ENCODE results near the gene TTC22. TPM values are rescaled to one million over a fixed set of nuclear protein-coding genes. Genes with fewer than 3 reads are reported as not detected.

The TTC22 gene
- total RNA-seq, 1 experiment from 2014 or later: 0.59 TPM

- no peak overlapping the region for H2BK12ac ChIP-seq (ENCODE audit: insufficient read length, low read depth, low read length)
- H2BK20ac ChIP-seq (ENCODE audit: low read depth, low read length, poor library complexity, severe bottlenecking): no peak overlapping the region
- no peaks in the 10 kb centered on the region for H4K20me1 ChIP-seq (ENCODE audit: control insufficient read depth, insufficient read depth, insufficient read length)
- no peaks in the 10 kb centered on the region for H3K79me2 ChIP-seq (ENCODE audit: insufficient read depth, low read length)
- no peak overlapping the region for H2BK15ac ChIP-seq (ENCODE audit: low read depth, low read length)
- Mint-ChIP-seq H3K36me3 (ENCODE audit: insufficient read depth in 1 of 3, low read depth in 3 of 3) (no peaks in the 10 kb centered on the region), H3K27ac (no peak overlapping the region; a peak in 1 of 7 replicates), H3K4me3 (no peak overlapping the region), H3K9me3 (no peaks in the 10 kb centered on the region), H3K27me3 (ENCODE audit: low read depth) (peaks cover 30% of the 10 kb centered on the region), H3K4me1 (peaks cover 45 to 55% of the 10 kb centered on the region in 2 experiments)
- H3K23me2 ChIP-seq (ENCODE audit: insufficient read length, low read depth, low read length, poor library complexity, severe bottlenecking): no peaks in the 10 kb centered on the region
- no peak overlapping the region for H4K91ac ChIP-seq (ENCODE audit: insufficient read length, low read depth, low read length)
- no CpG with 5 or more reads among the region's 6 CpGs for WGBS (ENCODE audit: extremely low coverage, insufficient read length, low lambda C conversion rate)
- no peak overlapping the region for H2AFZ ChIP-seq (ENCODE audit: low read length)
- H2AK5ac ChIP-seq (ENCODE audit: insufficient read length, low read length): no peak overlapping the region
- peaks cover 9% of the 10 kb centered on the region; the same call in 1 of the 2 replicates for H3K4me1 ChIP-seq (ENCODE audit: insufficient read depth, low read length)
- no peaks in the 10 kb centered on the region for H3K9me3 ChIP-seq (ENCODE audit: control insufficient read depth, low read depth, low read length)
- no peak overlapping the region for H4K5ac ChIP-seq (ENCODE audit: insufficient read length, low read depth, low read length)
- no peak overlapping the region for H3K18ac ChIP-seq (ENCODE audit: insufficient read length, low read depth, low read length)
- H3K79me1 ChIP-seq (ENCODE audit: insufficient read depth, low read depth, low read length, poor library complexity, severe bottlenecking): no peaks in the 10 kb centered on the region
- H3K56ac ChIP-seq (ENCODE audit: insufficient read length, low read depth, low read length): no peak overlapping the region
- no peak for TF ChIP-seq CTCF (conservative IDR thresholded peaks at IDR 0.05)
- no peak overlapping the region for H3K27ac ChIP-seq (ENCODE audit: insufficient read length, low read depth, low read length)
- no peak overlapping the region for H4K8ac ChIP-seq (replicated peaks; ENCODE audit: insufficient read length, low read depth, low read length)
- no peak overlapping the region for H3K9ac ChIP-seq (ENCODE audit: extremely low read depth, insufficient read length, low read length)
- H3K4me2 ChIP-seq (ENCODE audit: insufficient read depth, insufficient read length, low read length): no peak overlapping the region
- H3T11ph ChIP-seq (ENCODE audit: low read length): no peak overlapping the region
- no peak overlapping the region for H2BK120ac ChIP-seq (ENCODE audit: low read depth, low read length, poor library complexity, severe bottlenecking)
- DNase-seq: no peak
- no peak overlapping the region for H3K23ac ChIP-seq (ENCODE audit: insufficient read length, low read depth, low read length)
- H3K4ac ChIP-seq (ENCODE audit: low read depth, low read length): no peak overlapping the region
- no peaks in the 10 kb centered on the region for H3K27me3 ChIP-seq (ENCODE audit: insufficient read depth, low read length)
- no peak overlapping the region for H3K14ac ChIP-seq (ENCODE audit: insufficient read depth, low read length)
- no peak overlapping the region for H2BK5ac ChIP-seq (ENCODE audit: insufficient read length, low read length)
These were observed 15.0 kb upstream of the TTC22 start for GRCh38 chr1:54816130-54816529.
